ENCODE results near the gene MOV10L1. TPM values are rescaled to one million over a fixed set of nuclear protein-coding genes. Genes with fewer than 3 reads are reported as not detected.

MOV10L1 gene
- total RNA-seq, 4 donors from 2014 or later: 0.33 to 1.5 (median 1.0) TPM

DNA sequence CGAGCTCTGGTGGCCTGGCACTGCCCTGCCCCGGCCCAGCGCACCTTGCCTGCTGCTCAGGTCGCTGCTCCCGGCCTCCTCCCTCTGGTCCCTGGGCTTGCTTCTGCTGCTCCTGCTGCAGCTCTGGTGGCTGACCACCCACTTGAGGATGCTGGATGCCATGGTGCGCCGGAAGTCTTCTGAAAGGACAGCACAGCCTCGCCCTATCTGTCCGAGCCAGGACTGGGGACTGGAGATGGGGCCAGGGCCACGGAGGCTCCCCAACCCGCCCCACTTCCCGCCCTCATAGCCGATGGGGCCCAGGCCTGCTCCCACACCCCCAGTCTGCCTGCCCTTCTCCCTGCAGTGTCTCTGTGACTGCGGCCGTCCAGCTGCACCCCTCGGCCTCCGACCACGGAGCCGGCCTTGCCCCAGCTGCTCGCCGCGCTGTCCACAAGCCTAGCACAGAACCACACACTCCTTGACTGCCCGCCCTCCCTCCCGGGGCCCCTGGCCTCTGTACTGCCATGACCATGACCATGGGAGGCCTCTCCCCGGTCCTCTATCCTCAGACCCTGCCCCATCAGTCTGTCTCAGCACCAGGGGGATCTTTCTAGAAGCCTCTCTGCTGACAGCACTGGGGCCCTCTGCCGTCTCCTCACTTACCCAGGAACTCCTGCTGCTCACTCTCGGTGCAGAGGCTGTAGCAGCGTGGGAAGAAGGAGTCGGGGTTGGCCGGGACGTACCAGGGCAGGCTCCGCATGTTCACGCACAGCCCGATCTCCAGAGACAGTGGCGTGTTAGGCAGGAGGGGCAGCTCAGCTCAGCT is 44.4 kb upstream of the MOV10L1 start:
- no peak overlapping the region for H3K4me3 ChIP-seq (replicated peaks in 1 of 3)
- H3K4me1 ChIP-seq: no peaks in the 10 kb centered on the region
- no peak overlapping the region for H3K27ac ChIP-seq
- 68 to 77% methylated on average over 19 to 24 of the region's 35 CpGs for WGBS, 2 donors
- intact Hi-C loops (cut with DNase I): no loop called here
- H3K9me3 ChIP-seq: no peaks in the 10 kb centered on the region
- H3K27me3 ChIP-seq: no peaks in the 10 kb centered on the region
- TF ChIP-seq CTCF (IDR thresholded peaks at IDR 0.05) (no peak), POLR2A (IDR thresholded peaks at IDR 0.05) (no peak)
- no peaks in the 10 kb centered on the region for H3K36me3 ChIP-seq
- DNase-seq: no peak

GRCh38 chr22:50046019-50046415 is 43.8 kb upstream of the MOV10L1 start:
- Histone ChIP-seq H3K4me3 (replicated peaks in 1 of 3) (no peak overlapping the region), H3K9me3 (no peaks in the 10 kb centered on the region), H3K27me3 (no peaks in the 10 kb centered on the region), H3K36me3 (no peaks in the 10 kb centered on the region), H3K27ac (no peak overlapping the region), H3K4me1 (no peaks in the 10 kb centered on the region)
- 80 to 94% methylated on average over 6 to 16 of the region's 19 CpGs for WGBS, 2 donors
- intact Hi-C loops (cut with DNase I): no loop called here
- TF ChIP-seq CTCF (IDR thresholded peaks at IDR 0.05) (no peak), POLR2A (IDR thresholded peaks at IDR 0.05) (no peak)
- DNase-seq: no peak

DNA sequence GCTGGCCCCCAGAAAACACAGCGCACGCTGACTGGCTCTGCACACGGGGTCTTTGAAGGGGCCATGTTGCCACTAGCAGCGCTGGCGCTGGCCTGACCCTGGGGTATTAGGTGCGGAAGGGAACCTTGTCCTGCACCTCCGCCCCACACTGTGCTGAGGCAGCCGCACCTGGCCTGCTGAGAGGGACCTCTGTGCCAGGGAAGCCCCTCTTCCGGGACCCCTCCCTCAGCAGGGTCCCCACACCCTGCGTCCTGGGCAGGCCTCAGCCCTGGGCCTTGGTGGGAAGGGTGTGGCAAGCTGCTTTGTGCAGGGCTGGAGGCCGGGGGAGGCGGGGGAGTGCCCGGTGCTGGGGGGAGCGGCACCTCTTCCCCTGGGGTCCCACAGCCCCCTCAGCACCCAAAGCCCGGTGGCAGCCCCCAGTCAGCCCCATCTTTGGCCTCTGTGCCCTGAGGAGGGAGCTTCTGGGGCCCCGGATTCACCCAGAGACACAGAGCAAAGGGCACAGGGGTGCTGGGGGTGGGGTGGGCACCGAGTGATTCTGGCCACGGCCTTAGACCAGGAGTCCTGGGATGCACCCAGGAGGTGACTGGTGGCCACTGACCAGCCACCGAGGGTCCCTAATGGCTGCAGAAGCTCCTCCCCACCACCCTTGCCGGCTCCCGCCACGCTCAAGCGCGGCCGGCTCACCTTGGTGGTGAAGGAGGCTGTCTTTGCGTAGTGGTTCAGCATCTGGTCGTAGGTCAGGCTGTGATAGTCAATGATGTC is 43.1 kb upstream of the MOV10L1 start:
- Histone ChIP-seq H3K4me1 (no peaks in the 10 kb centered on the region), H3K27me3 (no peaks in the 10 kb centered on the region), H3K4me3 (replicated peaks in 1 of 3) (no peak overlapping the region), H3K36me3 (no peaks in the 10 kb centered on the region), H3K27ac (no peak overlapping the region), H3K9me3 (no peaks in the 10 kb centered on the region)
- WGBS, 2 donors: 90% methylated on average over 9 to 20 of the region's 27 CpGs
- TF ChIP-seq POLR2A (IDR thresholded peaks at IDR 0.05) (no peak), CTCF (IDR thresholded peaks at IDR 0.05) (no peak)
- intact Hi-C loops (cut with DNase I): no loop called here
- no peak for DNase-seq

DNA sequence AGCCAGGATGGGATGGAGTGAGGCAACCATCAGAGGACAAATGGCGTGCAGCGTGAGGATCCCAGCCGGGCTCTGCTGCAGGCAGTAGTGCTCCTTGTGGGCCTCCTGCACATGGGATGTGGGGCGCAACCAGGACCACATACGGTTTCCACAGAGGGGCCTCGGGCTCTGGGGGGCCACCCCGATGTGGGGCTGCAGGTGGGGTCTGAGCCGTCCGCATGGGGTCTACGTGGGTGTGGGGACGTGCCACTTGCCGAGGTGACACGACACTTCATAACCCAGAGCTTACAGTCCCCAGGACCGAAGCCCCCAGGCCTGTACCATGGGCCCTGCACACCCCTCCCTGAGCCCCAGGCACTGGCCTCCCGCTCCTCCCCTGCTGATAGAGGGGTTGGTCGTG is 42.5 kb upstream of the MOV10L1 start:
- TF ChIP-seq POLR2A (IDR thresholded peaks at IDR 0.05): no peak
- no peaks in the 10 kb centered on the region for H3K4me1 ChIP-seq
- no peaks in the 10 kb centered on the region for H3K27me3 ChIP-seq
- no peak overlapping the region for H3K4me3 ChIP-seq (replicated peaks in 1 of 3)
- H3K9me3 ChIP-seq: no peaks in the 10 kb centered on the region
- WGBS, 2 donors: 86 to 90% methylated on average over 4 to 16 of the region's 16 CpGs
- no peaks in the 10 kb centered on the region for H3K36me3 ChIP-seq
- H3K27ac ChIP-seq: no peak overlapping the region
- no peak for DNase-seq
- intact Hi-C loops (cut with DNase I): no loop called here

DNA sequence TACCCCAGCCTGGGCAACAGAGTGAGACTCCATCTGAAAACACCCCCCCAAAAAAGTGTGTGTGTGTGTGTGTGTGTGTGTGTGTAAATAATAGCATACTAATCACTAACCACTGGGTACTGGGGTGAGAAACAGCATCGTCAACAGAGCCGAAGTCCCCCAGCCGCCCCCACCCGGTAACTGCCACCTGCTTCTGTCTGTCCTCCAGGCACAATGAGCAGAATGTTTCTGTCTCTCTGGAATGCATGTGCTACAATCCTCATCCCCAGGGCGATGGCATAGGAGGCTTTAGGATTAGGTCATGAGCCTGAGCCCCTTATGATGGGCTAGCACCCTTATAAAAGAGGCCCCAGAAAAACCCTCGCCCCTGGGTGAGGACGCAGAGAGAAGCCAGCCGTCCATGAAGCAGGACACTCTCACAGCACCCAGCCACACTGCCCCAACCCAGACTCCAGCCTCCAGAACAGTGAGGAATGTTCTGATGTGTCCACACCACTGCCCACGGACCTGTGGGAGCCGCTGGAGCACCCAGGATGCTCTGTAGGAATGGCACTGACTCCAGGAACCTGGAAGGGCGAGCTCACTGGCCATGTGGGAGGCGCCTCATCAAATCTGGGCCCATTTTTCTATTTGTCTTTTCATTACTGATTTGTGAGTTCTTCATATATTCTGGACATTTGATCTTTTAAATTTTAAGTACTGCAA is 41.6 kb upstream of the MOV10L1 start:
- Histone ChIP-seq H3K36me3 (no peaks in the 10 kb centered on the region), H3K27ac (no peak overlapping the region), H3K4me3 (replicated peaks in 1 of 3) (no peak overlapping the region), H3K9me3 (no peaks in the 10 kb centered on the region), H3K27me3 (no peaks in the 10 kb centered on the region), H3K4me1 (no peaks in the 10 kb centered on the region)
- intact Hi-C loops (cut with DNase I): no loop called here
- WGBS, 2 donors: 84 to 85% methylated on average over 11 to 12 of the region's 12 CpGs
- no peak for TF ChIP-seq POLR2A (IDR thresholded peaks at IDR 0.05)
- no peak for TF ChIP-seq CTCF (IDR thresholded peaks at IDR 0.05)
- no peak for DNase-seq

All from thyroid gland (tissue), 4 donors.